Loucy (cell line): ENCODE results near the gene EPN1.

Experiments used
- H2AFZ ChIP-seq: fragments of 200-600 bp; sonication (generic); 2 replicates; pipeline ENCODE4 v1.6.0; 2016; ENCODE audit warnings: antibody characterized with exemption, mild to moderate bottlenecking, low read length, moderate library complexity
- H3F3A ChIP-seq: fragments of 200-600 bp; 2 replicates; pipeline ENCODE4 v1.6.0; 2016; ENCODE audit warnings: antibody characterized with exemption, low read depth, mild to moderate bottlenecking
- H3K27me3 ChIP-seq: fragments of 200-600 bp; sonication (generic); 2 replicates; pipeline ENCODE4 v1.6.1; 2014; ENCODE audit warnings: low read length, mild to moderate bottlenecking; ENCODE audit not compliant: insufficient read depth, poor library complexity, severe bottlenecking
- H3K36me3 ChIP-seq: fragments of 200-600 bp; sonication (generic); 2 replicates; pipeline ENCODE4 v1.6.1; 2016; ENCODE audit warnings: low read length; ENCODE audit not compliant: insufficient read depth
- H3K4me1 ChIP-seq: fragments of 200-600 bp; sonication (generic); 2 replicates; pipeline ENCODE4 v1.5.1; 2014; ENCODE audit warnings: low read length, mild to moderate bottlenecking; ENCODE audit not compliant: insufficient read depth, poor library complexity, severe bottlenecking
- H3K4me2 ChIP-seq: fragments of 200-600 bp; sonication (generic); 2 replicates; pipeline ENCODE4 v1.6.0; 2014; ENCODE audit warnings: antibody characterized with exemption, low read length, low read depth, mild to moderate bottlenecking; ENCODE audit not compliant: poor library complexity, severe bottlenecking
- H3K4me3 ChIP-seq: fragments of 200-600 bp; sonication (generic); 2 replicates; pipeline ENCODE4 v1.5.1; 2014; ENCODE audit warnings: low read length, mild to moderate bottlenecking, mixed read lengths; ENCODE audit not compliant: poor library complexity, severe bottlenecking
- H3K79me2 ChIP-seq: fragments of 200-600 bp; sonication (generic); 2 replicates; pipeline ENCODE4 v1.6.1; 2014; ENCODE audit warnings: low read length; ENCODE audit not compliant: insufficient read depth
- H3K9ac ChIP-seq: fragments of 200-600 bp; sonication (generic); 2 replicates; pipeline ENCODE4 v1.6.0; 2014; ENCODE audit warnings: mild to moderate bottlenecking, low read depth, low read length, moderate library complexity; ENCODE audit not compliant: poor library complexity, severe bottlenecking
- H3K9me2 ChIP-seq: fragments of 200-600 bp; sonication (generic); replicated peaks from 2 replicates; pipeline ENCODE4 v1.6.1; 2016; ENCODE audit warnings: low read depth, low read length, mixed read lengths
- H3K9me3 ChIP-seq: fragments of 200-600 bp; sonication (generic); 2 replicates; pipeline ENCODE4 v1.6.1; 2014; ENCODE audit warnings: mild to moderate bottlenecking, antibody characterized with exemption, low read length, low read depth; ENCODE audit not compliant: insufficient read depth
- H4K20me1 ChIP-seq: fragments of 200-600 bp; sonication (generic); 2 replicates; pipeline ENCODE4 v1.6.0; 2014; ENCODE audit warnings: antibody characterized with exemption, low read length, mild to moderate bottlenecking; ENCODE audit not compliant: insufficient read depth, poor library complexity, severe bottlenecking
- CTCF ChIP-seq: fragments of 200-600 bp; sonication (generic); conservative IDR thresholded peaks from 2 replicates; pipeline ENCODE4 v1.5.1; 2014; ENCODE audit warnings: mild to moderate bottlenecking, antibody characterized with exemption, low read length
- EZH2phosphoT487 ChIP-seq: fragments of 200-600 bp; IDR thresholded peaks from 2 replicates; pipeline ENCODE4 v1.6.1; 2018; ENCODE audit warnings: antibody characterized with exemption, mild to moderate bottlenecking, moderate library complexity, borderline replicate concordance

EPN1 gene

DNA sequence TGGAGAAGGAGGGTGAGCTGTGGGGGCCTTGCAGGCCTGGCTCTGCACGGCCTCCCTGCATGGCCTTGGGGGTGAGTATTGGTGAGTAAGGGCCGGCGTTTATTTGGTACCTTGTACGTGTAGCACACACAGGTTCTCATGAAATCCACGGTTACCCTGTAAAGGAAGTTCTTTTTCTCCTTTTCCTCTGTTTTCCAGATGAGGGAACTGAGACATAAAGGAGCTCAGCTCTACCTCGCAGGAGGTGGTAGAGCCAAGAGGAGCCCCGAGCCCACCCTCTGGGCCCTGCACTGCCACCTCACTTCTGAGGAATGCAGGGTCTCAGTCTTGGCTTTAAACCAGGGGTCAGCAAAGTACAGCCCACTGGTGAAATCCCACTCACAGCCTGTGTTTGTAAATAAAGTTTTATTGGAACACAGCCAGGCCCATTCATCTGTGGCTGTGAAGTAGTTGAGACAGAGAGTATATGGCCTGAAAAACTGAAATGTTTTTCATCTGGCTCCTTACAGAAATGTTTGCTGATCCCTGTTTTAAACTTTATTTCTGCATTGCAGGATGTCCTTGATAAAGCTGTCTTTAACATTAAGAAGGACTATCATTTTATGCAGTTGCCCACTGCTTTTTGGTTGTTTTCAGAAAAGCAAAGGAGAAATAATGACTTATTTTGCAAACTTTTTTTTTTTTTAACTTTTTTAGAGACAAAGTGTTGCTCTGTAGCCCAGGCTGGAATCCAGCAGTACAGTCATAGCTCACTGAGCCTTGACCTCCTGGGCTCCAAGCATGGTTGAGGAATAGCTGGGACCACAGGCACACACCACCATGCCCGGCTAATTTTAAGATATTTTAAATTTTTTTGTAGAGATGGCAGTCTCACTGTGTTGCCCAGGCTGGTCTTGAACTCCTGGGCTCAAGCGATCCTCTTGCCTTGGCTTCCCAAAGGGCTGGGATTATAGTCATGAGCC lies 6.4 kb downstream of the EPN1 start:
- Histone ChIP-seq H3K4me1 (peaks cover 4% of the 10 kb centered on the region), H3K9me3 (no peaks in the 10 kb centered on the region), H3K4me3 (no peak overlapping the region), H3K79me2 (peaks cover 29% of the 10 kb centered on the region; the same call in 1 of the 2 replicates), H4K20me1 (peaks cover 28% of the 10 kb centered on the region), H3F3A (no peaks in the 10 kb centered on the region), H3K27me3 (no peaks in the 10 kb centered on the region), H2AFZ (no peak overlapping the region), H3K36me3 (peaks cover 81% of the 10 kb centered on the region; the same call in 1 of the 2 replicates), H3K9ac (no peak overlapping the region), H3K4me2 (no peak overlapping the region), H3K9me2 (no peaks in the 10 kb centered on the region)
- TF ChIP-seq CTCF (no peak), EZH2phosphoT487 (no peak)

DNA sequence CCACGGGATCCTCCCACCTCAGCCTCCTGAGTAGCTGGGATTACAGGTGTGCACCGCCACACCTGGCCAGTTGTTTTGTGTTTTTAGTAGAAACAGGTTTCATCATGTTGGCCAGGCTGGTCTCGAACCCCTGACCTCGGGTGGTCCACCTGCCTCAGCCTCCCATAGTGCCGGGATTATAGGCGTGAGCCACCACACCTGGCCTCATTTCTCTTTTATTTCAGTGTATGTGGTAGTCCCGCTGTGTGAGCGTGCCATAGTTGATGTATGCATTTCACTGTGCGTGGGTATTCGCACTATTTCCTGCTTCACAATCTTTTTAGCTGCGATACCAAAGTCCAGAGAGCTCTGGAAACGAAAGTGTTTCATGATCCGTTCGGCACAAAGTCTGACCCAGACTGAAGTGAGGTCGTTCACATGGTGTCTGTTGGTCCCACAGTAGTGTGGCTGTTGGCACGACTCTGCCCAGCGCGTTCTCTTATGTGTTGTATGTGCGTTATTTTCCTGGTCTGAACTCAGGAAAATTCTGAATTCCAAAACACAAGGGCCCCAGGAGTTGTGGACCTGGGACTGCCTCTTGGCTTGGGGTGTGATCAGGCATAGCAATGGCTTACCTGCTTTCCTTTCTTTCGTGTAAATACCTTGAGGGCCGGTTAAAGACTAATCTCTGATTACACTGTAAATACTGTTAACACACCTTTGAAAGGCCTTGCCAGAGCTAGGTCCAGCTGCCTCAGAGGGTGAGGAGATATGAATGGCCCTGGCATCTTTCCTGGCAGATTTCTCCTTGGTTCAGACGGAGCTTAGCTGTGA lies 8.6 kb downstream of the EPN1 start:
- H3K9me3 ChIP-seq: no peaks in the 10 kb centered on the region
- H3K79me2 ChIP-seq: peaks cover 7% of the 10 kb centered on the region; the same call in 1 of the 2 replicates
- H3K9me2 ChIP-seq: no peaks in the 10 kb centered on the region
- no peaks in the 10 kb centered on the region for H3K27me3 ChIP-seq
- no peaks in the 10 kb centered on the region for H3F3A ChIP-seq
- H3K4me1 ChIP-seq: no peaks in the 10 kb centered on the region
- peaks cover 62% of the 10 kb centered on the region; the same call in 1 of the 2 replicates for H3K36me3 ChIP-seq
- peaks cover 15% of the 10 kb centered on the region for H4K20me1 ChIP-seq
- H2AFZ ChIP-seq: no peak overlapping the region
- TF ChIP-seq EZH2phosphoT487: no peak
- H3K9ac ChIP-seq: no peak overlapping the region
- no peak overlapping the region for H3K4me2 ChIP-seq
- H3K4me3 ChIP-seq: no peak overlapping the region

GRCh38 chr19:55684946-55685681 lies 10.1 kb downstream of the EPN1 start:
- Histone ChIP-seq H3K9ac (no peak overlapping the region), H3K79me2 (no peaks in the 10 kb centered on the region; the same call in 1 of the 2 replicates), H3K9me3 (no peaks in the 10 kb centered on the region), H3K36me3 (peaks cover 62% of the 10 kb centered on the region; the same call in 1 of the 2 replicates), H3K4me2 (no peak overlapping the region), H4K20me1 (peaks cover 11% of the 10 kb centered on the region), H3K4me1 (no peaks in the 10 kb centered on the region), H3F3A (no peaks in the 10 kb centered on the region), H3K27me3 (no peaks in the 10 kb centered on the region), H3K4me3 (no peak overlapping the region), H2AFZ (no peak overlapping the region), H3K9me2 (no peaks in the 10 kb centered on the region)
- TF ChIP-seq EZH2phosphoT487: no peak
- no peak for TF ChIP-seq CTCF
